ENCODE data around the gene OTULIN.

- TF ChIP-seq CTCF (IDR thresholded peaks at IDR 0.05; ENCODE audit: low read depth, low read length) (no peak), EZH2phosphoT487 (IDR thresholded peaks at IDR 0.05; ENCODE audit: low read depth) (no peak)
These were observed 52.5 kb downstream of the OTULIN start for GRCh38 chr5:14716755-14717752.

Measured in OCI-LY3 (cell line).